GM18507 (cell line): ENCODE data around the gene NFKBIB.
"Not testable (repeated sequence)": the region's sequence is repeated elsewhere in the genome, so short reads cannot be mapped to it uniquely, and the experiment has no call there.

ENCODE experiments used
- DNase-seq: peaks from one replicate; pipeline ENCODE4 v3.0.0; 2011; ENCODE audit warnings: low read depth; ENCODE audit not compliant: insufficient read length; ENCODE audit errors: extremely low spot score
- FAIRE-seq: peaks from 2 replicates; lab custom pipeline; 2011; peaks lifted over from hg19 to GRCh38; lab: Jason Lieb, UNC

NFKBIB gene, protein sequence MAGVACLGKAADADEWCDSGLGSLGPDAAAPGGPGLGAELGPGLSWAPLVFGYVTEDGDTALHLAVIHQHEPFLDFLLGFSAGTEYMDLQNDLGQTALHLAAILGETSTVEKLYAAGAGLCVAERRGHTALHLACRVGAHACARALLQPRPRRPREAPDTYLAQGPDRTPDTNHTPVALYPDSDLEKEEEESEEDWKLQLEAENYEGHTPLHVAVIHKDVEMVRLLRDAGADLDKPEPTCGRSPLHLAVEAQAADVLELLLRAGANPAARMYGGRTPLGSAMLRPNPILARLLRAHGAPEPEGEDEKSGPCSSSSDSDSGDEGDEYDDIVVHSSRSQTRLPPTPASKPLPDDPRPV

DNA sequence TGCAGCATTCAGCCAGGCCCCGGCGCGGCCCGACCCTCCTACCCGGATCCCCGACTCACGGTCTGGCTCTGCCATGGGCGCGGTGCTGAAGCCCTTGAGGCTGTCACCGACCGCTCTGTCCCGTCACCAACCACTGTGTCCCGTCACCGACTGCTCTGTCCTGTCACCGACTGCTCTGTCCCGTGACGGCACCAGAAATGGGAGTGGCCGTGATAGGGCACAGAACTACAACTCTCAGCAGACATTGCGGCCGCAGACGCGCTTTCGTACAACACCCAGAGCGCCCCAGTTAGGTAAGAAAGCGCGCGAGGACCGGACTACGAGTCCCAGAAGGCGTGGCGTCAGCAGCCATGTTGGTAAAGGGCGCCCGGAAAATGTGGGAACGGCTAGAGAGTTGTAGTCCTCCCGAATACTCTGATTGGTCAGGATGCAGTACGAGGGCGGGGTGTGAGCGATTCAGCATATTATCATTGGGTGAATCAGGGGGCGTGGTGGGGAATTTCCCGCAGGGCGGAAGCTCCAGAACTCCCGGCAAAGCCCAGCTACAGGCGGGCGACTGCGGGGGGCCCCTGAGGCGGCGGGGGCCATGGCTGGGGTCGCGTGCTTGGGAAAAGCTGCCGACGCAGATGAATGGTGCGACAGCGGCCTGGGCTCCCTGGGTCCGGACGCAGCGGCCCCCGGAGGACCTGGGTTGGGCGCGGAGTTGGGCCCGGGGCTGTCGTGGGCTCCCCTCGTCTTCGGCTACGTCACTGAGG lies at the start of gene NFKBIB, which contains the start of gene SIRT2:
NFKBIB (plus strand) TSS at position 523 of the 755 bp plus-strand sequence; CDS start at position 587, 64 bp downstream.
SIRT2 (minus strand) TSS at position 172 of the 755 bp plus-strand sequence; CDS start at position 75, 97 bp downstream.
- peak; percentile 97 for DNase-seq
- peak; percentile 99 for FAIRE-seq

DNA sequence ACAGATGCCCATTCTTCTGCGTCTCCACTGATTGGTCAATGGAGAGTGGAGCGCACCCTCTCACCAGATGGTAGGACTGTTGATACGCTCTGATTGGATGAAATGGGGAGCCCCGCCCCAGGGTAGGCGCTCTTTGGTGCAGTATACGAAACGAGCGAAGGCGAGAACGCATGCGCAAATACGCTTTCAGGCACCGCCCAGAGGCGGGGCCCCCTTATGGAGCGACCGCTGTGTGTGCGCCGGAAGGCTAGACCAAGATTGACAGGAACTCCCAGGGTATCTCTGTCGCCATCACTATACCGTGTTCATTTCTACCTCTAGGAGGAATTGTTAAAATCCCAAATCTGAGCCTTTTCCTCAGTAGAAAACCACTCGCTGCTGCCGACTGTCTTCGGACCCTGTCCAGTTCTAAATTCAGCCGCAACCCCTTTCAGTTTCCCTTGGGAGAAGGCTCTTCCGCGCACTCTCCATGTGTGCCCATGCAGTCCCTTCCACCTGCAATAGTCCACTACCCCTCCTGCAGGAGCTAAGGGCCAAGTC lies 49.3 kb upstream of the NFKBIB start:
- DNase-seq (peak; percentile 80), FAIRE-seq (no peak)

DNA sequence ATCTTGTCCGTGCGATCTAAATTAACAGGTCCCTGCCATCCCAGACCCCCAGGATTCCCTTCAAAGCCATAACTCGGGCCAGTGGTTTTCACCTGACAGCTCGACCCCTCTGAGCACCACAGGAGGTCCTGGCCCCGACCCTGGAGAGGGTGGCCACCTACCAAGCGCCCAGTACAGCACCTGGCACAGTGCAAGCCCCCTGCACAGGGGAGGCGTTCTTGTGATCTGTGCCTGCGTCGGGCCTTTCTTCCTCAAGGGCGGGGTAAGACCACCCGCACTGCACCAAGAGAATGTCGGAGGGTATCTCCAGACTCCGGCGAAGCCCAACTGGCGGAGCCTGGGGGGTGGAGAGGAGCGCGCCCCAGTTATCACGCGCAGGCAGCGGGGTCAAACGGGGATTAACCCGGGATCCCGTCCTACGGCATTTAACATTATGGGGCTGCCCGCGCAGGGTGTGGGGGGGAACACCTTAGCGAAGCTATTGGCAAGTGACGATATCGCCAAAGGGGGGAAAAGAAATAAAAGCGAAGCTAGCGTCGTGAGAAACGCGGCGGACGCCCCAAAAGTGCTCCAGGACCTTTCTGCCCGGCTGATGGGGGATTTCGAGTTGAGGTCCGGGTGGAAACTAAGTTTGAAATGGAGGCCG lies 48.7 kb upstream of the NFKBIB start:
- DNase-seq (no peak), FAIRE-seq (no peak)

DNA sequence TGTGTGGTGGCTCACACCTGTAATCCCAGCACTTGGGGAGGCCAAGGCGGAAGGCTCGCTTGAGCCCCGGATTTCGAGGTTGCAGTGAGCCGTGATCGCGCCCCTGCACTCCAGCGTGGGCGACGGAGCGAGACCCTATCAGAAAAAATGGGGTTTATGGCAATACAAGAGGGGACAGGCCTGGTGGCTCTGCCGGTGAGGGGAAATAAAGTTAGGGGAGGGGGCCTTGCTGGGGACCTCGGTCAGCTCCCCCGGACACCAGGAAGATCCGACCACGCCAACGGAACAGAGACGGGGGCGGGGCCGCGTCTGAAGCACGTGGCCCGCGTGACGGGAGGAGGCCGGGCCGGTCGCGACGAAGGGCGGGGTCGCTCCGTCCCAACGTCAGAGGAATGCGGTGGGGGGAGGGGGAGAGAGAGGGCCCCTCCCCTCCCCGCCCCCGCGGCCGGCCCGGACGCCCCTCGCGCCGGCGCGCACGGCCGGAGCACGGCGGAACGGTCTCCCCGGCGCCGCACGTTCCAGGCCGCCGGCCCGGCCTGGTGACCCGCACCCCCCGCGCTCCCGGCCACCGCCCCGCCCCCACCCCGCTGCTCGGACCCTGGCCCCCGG lies 48.0 kb upstream of the NFKBIB start:
- FAIRE-seq (peak; percentile 89), DNase-seq (peak; percentile 74)

DNA sequence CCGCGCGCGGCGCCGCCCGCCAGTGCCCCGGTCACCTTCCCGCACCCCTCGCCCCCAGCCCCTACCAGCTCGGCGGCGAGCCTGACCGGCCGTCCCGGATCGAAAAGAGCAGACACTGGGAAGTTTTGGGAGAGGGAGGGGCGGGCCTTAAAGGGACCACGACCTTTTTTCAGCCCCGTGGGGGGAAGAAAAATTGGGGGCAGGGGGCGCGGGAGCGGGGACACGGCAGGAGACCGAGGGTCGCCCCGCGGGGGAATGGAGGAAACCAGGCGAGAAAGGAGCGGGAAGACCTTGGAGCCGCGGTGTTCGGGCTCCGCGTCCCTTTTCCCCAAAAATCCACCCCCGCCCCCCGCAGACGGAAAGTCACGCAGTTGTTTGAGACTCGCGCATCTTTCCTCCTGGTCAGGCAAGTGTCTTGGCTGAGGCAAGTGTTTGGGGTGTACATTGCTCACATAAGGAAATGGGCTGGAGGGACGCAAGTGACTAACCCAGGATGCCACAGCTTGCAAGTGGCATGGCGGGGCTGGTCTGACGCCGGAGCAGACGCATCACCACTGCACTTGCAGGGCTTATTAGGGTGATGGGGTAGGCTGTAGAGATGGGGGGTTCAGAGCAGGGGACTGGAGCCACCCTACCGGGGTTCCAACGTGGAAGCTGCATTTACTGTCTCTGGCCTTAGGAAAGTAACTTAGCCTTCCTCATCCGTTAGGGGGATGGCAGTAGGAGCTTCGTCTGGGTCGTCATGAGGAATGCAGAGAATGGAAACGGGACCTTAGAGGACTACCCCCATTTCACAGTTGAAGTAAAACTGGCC lies 47.3 kb upstream of the NFKBIB start:
- FAIRE-seq, result peak; percentile 69

DNA sequence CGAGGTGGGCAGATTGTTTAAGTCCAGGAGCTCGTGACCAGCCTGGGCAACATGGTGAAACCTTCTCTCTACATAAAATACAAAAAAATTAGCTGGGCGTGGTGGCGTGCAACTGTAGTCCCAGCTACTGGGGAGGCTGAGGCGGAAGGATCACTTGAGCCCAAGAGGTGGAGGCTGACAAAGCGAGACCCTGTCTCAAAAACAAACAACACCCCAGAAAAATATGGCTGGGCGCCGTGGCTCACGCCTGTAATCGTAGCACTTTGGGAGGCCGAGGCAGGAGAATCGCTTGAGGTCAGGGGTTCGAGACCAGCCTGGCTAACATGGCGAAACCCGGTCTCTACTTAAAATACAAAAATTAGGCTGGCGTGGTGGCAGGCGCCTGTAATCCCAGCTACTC lies 46.6 kb upstream of the NFKBIB start:
- DNase-seq, result no peak
- no peak for FAIRE-seq

More for the DNA sequence above, 47.3 kb upstream of the NFKBIB start:
- DNase-seq, result no peak

DNA sequence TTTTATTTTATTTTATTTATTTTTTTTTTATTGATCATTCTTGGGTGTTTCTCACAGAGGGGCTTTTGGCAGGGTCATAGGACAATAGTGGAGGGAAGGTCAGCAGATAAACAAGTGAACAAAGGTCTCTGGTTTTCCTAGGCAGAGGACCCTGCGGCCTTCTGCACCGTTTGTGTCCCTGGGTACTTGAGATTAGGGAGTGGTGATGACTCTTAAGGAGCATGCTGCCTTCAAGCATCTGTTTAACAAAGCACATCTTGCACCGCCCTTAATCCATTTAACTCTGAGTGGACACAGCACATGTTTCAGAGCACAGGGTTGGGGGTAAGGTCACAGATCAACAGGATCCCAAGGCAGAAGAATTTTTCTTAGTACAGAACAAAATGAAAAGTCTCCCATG lies 44.8 kb upstream of the NFKBIB start:
- not testable (repeated sequence) for DNase-seq, FAIRE-seq

DNA sequence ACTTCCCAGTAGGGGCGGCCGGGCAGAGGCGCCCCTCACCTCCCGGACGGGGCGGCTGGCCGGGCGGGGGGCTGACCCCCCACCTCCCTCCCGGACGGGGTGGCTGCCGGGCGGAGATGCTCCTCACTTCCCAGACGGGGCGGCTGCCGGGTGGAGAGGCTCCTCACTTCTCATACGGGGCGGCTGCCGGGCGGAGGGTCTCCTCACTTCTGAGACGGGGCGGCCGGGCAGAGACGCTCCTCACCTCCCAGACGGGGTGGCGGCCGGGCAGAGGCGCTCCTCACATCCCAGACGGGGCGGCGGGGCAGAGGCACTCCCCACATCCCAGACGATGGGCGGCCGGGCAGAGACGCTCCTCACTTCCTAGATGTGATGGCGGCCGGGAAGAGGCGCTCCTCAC lies 44.0 kb upstream of the NFKBIB start:
- not testable (repeated sequence) for DNase-seq, FAIRE-seq

DNA sequence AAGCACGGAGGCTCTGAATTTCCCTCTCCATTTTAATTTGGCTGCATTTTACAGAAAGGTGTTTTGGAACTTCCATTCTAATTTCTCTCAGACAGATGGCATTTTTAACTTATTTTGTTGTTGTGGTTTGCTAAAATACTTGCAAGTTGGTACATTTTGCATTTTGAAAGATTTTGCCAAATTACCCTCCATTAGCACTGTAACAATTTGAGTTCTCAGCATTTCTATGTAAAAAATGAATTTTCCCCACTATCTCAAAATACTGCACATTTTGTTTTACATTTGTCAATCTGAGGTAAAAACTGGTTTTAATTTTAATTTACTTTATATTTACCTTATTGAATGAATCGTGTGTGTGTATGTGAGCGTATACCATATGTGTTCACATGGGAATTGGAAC lies 43.0 kb upstream of the NFKBIB start:
- FAIRE-seq, result no peak
- no peak for DNase-seq

DNA sequence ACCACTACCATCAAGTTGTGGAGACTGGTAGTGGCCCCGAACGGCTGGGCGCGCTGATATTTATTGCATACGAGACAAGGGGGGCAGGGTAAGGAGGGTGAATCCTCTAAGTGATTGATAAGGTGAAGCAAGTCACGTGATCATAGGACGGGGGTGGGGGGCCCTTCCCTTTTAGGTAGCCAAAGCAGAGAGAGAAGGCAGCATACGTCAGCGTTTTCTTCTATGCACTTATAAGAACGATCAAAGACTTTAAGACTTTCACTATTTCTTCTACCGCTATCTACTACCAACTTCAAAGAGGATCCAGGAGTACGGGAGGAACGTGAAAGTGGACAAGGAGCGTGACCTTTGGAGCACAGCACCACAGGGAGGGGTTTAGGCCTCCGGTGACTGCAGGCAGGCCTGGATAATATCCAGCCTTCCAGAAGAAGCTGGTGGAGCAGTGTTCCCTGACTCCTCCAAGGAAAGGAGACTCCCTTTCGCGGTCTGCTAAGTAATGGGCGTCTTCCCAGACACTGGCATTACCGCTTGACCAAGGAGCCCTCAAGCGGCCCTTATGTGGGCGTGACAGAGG lies 40.1 kb upstream of the NFKBIB start:
- not testable (repeated sequence) for DNase-seq, FAIRE-seq

DNA sequence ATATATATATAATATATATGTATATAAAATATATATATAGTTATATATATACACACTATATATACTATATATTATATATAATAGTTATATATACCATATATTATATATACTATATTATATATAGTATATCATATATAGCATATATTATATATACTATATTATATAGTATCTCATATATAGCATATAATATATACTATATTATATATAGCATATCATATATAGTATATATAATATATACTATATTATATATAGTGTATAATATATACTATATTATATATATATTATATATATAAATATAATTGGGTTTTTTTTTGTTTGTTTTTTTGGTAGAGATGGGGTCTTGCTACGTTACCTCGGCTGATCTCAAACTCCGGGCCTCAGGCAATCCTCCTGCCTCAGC lies 38.4 kb upstream of the NFKBIB start:
- FAIRE-seq, result no peak
- no peak for DNase-seq

DNA sequence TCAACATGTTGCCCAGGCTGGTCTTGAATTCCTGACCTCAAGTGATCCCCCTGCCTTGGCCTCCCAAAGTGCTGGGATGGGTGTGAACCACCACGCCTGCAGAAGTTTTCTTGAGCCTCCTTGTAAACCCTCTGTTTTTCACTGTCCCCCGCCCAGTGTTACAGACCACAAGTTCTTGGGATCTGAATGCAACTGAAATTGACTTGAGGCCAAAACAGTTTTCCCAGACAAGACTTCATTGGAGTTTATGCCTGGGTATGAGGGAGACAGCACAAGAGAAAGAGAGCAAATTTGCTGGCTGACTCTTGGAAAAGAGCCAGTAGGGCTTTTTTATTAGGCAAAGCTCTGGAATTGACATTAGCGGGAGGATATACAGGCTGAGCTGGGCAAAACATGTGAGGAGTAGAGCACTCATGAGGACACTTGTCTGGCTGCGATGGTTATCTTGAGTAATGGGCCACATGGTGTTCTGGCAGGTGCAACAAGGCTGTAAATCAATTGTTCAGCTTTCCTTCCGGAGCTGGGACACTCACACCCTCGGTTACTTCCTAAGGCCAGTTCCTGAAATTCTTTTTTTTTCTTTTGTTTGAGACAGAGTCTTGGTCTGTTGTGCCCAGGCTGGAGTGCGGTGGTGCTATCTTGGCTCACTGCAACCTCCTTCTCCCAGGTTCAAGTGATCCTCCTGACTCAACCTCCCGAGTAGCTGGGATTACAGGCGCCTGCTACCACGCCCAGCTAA lies 37.3 kb upstream of the NFKBIB start:
- DNase-seq, result no peak
- FAIRE-seq, result no peak

DNA sequence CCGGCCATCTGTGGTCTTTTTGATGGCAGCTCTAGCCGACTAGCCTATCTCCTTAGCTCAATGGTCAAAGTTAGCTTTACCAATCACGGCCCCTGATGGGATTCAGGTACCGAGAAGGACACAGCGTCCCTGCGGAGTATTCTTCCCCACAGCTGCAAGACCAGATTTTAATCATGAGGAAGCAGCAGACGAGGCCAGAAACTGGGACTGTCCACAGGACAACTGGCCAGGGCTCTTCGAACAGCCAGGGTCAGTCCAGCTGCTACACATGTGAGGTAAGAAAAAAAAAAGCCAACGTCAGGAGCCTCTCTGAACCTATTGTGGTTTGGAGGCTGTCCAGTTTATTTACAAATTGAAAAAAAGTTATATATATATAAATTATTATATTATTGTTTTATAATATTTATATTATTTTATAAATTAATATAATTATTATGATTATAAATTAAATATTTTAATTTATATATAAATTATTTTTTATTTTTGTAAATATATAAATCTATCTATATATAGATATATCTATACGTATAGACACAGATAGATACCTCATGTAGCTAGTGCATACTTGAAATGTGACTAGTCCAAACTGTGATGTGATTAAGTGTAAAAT lies 32.5 kb upstream of the NFKBIB start:
- DNase-seq (no peak), FAIRE-seq (no peak)

DNA sequence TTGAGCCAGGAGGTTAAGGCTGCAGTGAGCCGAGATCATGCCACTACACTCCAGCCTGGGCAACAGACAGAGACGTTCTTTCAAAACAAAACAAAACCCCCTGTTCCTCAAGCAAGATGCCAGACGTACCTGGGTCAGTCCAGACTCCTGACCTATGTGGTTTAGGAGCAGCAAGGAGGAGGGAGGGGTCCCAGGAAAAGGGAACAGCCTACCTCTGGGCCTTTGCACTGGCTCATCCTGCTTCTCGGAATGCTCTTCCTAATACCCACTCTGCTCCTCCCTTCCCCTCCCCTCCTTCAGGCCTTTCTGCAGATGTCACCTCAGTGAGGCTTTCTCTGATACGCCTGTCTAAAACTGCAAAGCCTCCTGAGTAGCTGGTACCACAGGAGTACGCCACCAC lies 31.2 kb upstream of the NFKBIB start:
- DNase-seq (no peak), FAIRE-seq (no peak)

DNA sequence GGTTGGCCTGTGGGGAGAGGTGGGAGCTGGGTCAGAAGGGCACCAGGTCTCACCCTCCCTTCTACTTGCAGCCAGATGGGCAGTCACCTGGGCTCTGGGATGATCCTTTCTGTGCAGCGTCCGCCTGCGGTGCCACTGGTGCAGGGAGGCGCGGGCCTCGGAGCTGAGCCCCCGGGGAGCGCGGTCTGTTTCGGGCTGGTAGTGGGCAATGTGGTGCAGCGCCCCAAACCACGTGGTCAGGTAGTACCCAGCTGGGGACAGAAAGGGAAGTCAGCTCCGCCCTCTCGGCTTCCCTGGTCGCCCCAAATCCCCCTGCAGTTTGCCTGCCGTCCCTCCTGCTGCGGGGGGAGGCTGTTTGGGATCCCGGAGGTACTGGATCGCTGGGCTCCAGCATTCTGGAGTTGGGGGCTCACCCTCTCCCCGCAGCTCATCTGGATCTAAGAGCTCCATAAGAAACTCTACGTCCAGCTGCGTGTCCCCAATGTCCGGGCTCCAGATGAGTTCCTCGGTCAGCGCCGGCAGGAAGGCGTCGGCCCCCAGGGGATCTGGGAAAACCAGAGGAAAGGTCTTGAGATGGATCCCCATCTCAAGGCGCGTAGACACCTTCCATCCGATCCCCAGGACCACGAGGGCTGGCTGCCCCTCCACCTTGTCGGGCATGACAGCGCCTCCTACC lies 30.5 kb upstream of the NFKBIB start:
- DNase-seq (no peak), FAIRE-seq (peak; percentile 24)

DNA sequence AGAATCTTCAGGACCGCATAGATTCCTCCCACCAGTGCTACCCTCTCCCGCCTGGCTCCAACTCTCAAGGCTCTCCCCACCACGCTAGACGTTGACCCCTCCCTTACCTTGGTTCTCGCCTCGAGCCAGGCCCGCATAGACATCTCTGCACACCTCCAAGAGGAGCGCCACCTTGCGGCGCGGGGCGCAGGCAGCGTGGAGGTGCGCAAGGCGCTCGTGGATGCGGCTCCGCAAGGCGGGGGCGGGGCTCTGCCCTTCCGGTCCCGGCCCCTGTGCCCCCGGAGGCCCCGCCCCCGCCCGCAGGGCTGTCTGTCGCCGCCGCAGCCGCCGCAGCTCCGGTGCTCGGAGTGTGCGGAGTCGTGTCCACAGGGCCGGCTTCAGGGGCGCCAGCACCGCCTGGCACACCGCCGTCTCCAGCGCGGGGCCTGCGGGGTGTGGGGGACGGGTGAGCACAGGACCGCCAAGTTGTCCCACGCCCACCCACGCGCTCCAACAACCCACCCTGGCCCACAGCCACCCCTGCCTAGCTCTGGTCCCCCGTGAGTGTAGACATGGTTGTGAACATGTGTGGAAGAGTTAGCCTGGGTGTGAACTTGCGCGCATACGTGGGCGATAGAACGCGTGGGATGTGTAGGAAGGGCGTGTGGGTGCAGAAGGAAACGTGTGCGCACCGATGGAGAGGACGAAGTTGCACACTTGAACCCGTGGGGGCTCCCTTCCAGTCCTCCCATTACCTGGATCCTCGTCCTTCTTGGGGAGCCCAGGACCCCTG lies 29.7 kb upstream of the NFKBIB start:
- peak; percentile 86 for FAIRE-seq
- peak; percentile 78 for DNase-seq
